Activated CD4-positive, alpha-beta memory T cell treated with anti-CD3 and anti-CD28 coated beads, Interleukin-2, amount 10 ng/mL, durations not matched to agents 7 days and 5 days (primary cell): ENCODE data around the gene MTHFD1. TPM values are rescaled to one million over a fixed set of nuclear protein-coding genes. Genes with fewer than 3 reads are reported as not detected.
"Not testable (repeated sequence)": the region's sequence is repeated elsewhere in the genome, so short reads cannot be mapped to it uniquely, and the experiment has no call there.

Experiments
- CTCF ChIA-PET: fragments of 350-600 bp; sonication (Branson Sonifier 250); formaldehyde crosslinking; loops from one replicate; lab custom pipeline; 2021; ENCODE audit warnings: antibody characterized with exemption, inconsistent platforms; lab: Charles Lee
- POLR2A ChIA-PET: fragments of 350-600 bp; sonication (Branson Sonifier 250); formaldehyde crosslinking; loops from one replicate; lab custom pipeline; 2021; ENCODE audit warnings: antibody characterized with exemption; lab: Charles Lee
- DNase-seq: peaks from one replicate; pipeline ENCODE4 v3.0.0-alpha.2; 2020
- H3K27ac Mint-ChIP-seq: one replicate; pipeline ENCODE4 v1.8.0; 2021; ENCODE audit warnings: mild to moderate bottlenecking, mixed read lengths
- H3K27me3 Mint-ChIP-seq: one replicate; pipeline ENCODE4 v1.8.0; 2021; ENCODE audit warnings: mixed read lengths
- H3K36me3 Mint-ChIP-seq: one replicate; pipeline ENCODE4 v1.8.0; 2021; ENCODE audit warnings: low read depth, mixed read lengths
- H3K4me1 Mint-ChIP-seq: one replicate; pipeline ENCODE4 v1.8.0; 2021; ENCODE audit warnings: mixed read lengths
- H3K4me3 Mint-ChIP-seq: one replicate; pipeline ENCODE4 v1.8.0; 2021; ENCODE audit warnings: mild to moderate bottlenecking, mixed read lengths
- H3K9me3 Mint-ChIP-seq: one replicate; pipeline ENCODE4 v1.8.0; 2021; ENCODE audit warnings: mixed read lengths
- total RNA-seq, 2 experiments: library from RNA; stranded (reverse); gene quantifications; one replicate each; pipeline ENCODE4 v1.2.3, GENCODE V29; 2021

MTHFD1 gene
- total RNA-seq, 2 experiments from 2014 or later: 142 to 147 TPM

GRCh38 chr14:64388533-64389285, 556 bp downstream of the MTHFD1 start:
- Mint-ChIP-seq H3K27me3 (no peaks in the 10 kb centered on the region), H3K9me3 (no peaks in the 10 kb centered on the region), H3K27ac (peak overlapping the region; percentile 87), H3K4me1 (peaks cover 48% of the 10 kb centered on the region), H3K4me3 (peak overlapping the region; percentile 85), H3K36me3 (peaks cover 41% of the 10 kb centered on the region)
- no peak for DNase-seq
- CTCF ChIA-PET: interaction anchor here (1.3 to 2.5 kb wide), 6 partner anchors 14 to 114 kb away, joined by 3 to 14 read pairs (median 7); no protein-coding TSS in a partner anchor
- POLR2A ChIA-PET: interaction anchor here (0.7 to 5.5 kb wide), 29 partner anchors 10 to 525 kb away, joined by 3 to 75 read pairs (median 6); partner anchors contain the start of genes AKAP5, HSPA2, ZBTB1 and ZBTB25

GRCh38 chr14:64391113-64391725, 3.1 kb downstream of the MTHFD1 start:
- no peaks in the 10 kb centered on the region for H3K9me3 Mint-ChIP-seq
- CTCF ChIA-PET: interaction anchor here (0.9 to 1.8 kb wide), 3 partner anchors 39 to 88 kb away, joined by 3 to 10 read pairs (median 4); no protein-coding TSS in a partner anchor
- no peak overlapping the region for H3K4me3 Mint-ChIP-seq
- DNase-seq: no peak
- H3K36me3 Mint-ChIP-seq: peaks cover 36% of the 10 kb centered on the region
- H3K4me1 Mint-ChIP-seq: peaks cover 56% of the 10 kb centered on the region
- POLR2A ChIA-PET: interaction anchor here (2.1 to 5.5 kb wide), 2 partner anchors 10 to 112 kb away, joined by 5 to 75 read pairs; partner anchors contain the start of genes ZBTB1 and ZBTB25
- H3K27me3 Mint-ChIP-seq: no peaks in the 10 kb centered on the region
- H3K27ac Mint-ChIP-seq: no peak overlapping the region

DNA sequence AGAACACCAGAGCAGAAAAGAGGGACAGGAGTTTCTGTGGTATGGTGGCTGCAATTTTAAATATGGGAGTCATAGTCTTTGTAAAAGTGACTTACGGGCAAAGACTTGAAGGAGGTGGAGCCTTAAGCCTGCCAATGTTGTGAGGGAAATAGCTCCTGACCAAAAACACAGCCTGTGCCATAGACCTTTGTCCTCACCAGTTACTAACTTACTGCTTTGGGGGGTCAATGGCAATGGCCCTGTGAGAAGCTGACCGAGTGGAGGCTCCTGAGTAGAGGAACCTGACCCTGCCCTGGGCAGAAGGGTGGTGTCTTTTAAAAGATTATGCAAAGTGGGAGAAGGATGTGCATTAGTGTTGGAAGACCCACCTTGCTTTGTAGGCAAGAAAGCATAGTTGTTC, 3.8 kb downstream of the MTHFD1 start:
- DNase-seq: no peak
- Mint-ChIP-seq H3K9me3 (no peaks in the 10 kb centered on the region), H3K36me3 (peaks cover 36% of the 10 kb centered on the region), H3K27me3 (no peaks in the 10 kb centered on the region), H3K4me3 (no peak overlapping the region), H3K27ac (no peak overlapping the region), H3K4me1 (peaks cover 54% of the 10 kb centered on the region)
- ChIA-PET CTCF (interaction anchor here (1.1 to 1.8 kb wide), 3 partner anchors 13 to 88 kb away, joined by 4 to 10 read pairs (median 5); no protein-coding TSS in a partner anchor), POLR2A (interaction anchor here (0.7 to 2.1 kb wide), 2 partner anchors 9 to 55 kb away, joined by 3 to 5 read pairs; no protein-coding TSS in a partner anchor)

GRCh38 chr14:64393189-64393726, 5.1 kb downstream of the MTHFD1 start:
- H3K9me3 Mint-ChIP-seq, DNase-seq, H3K4me3 Mint-ChIP-seq, H3K27me3 Mint-ChIP-seq, H3K27ac Mint-ChIP-seq: not testable (repeated sequence)
- ChIA-PET POLR2A (interaction anchor here (0.6 to 1.3 kb wide), 2 partner anchors 101 to 110 kb away, joined by 3 to 4 read pairs; no protein-coding TSS in a partner anchor), CTCF (interaction anchor here (1.6 to 1.7 kb wide), 2 partner anchors 14 to 37 kb away, joined by 5 to 7 read pairs; no protein-coding TSS in a partner anchor)
- Mint-ChIP-seq H3K36me3 (peaks cover 37% of the 10 kb centered on the region), H3K4me1 (peaks cover 56% of the 10 kb centered on the region)

DNA sequence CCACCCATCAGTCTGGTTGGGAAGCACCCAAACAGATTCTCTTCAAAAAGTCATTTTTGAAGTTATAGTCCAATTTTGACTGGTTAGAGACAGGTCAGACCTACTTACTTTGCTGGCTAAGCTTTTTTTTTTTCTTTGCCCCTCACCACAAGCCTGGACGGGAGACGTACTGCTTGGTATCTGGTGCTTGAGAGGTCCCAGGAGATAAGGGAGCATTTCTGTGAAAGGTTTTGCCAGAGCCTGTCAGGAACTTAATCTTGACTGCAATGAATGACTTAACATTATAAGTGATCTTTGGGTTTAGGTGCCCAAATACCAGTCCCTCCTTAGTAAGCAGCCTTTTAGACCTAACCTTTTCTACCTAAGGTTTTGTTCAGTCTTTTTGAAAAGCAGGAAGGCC, 6.3 kb downstream of the MTHFD1 start:
- Mint-ChIP-seq H3K9me3 (no peaks in the 10 kb centered on the region), H3K4me1 (peaks cover 60% of the 10 kb centered on the region), H3K36me3 (peaks cover 36% of the 10 kb centered on the region), H3K27ac (no peak overlapping the region), H3K4me3 (no peak overlapping the region), H3K27me3 (no peaks in the 10 kb centered on the region)
- DNase-seq: no peak
- ChIA-PET POLR2A (no interaction called here), CTCF (interaction anchor here (1.6 kb wide), 1 partner anchor 36 kb away, joined by 7 read pairs; no protein-coding TSS in a partner anchor)

- POLR2A ChIA-PET: interaction anchor here (6.5 kb wide), 1 partner anchor 7 kb away, joined by 36 read pairs; the partner anchor contains the start of gene MTHFD1
- DNase-seq: no peak
- Mint-ChIP-seq H3K36me3 (peaks cover 32% of the 10 kb centered on the region), H3K9me3 (no peaks in the 10 kb centered on the region), H3K27ac (no peak overlapping the region), H3K4me3 (no peak overlapping the region), H3K4me1 (peaks cover 54% of the 10 kb centered on the region), H3K27me3 (no peaks in the 10 kb centered on the region)
- CTCF ChIA-PET: interaction anchor here (1.0 to 1.6 kb wide), 2 partner anchors 35 kb away, joined by 3 to 7 read pairs; no protein-coding TSS in a partner anchor
These were observed 7.0 kb downstream of the MTHFD1 start for GRCh38 chr14:64394977-64395633.

DNA sequence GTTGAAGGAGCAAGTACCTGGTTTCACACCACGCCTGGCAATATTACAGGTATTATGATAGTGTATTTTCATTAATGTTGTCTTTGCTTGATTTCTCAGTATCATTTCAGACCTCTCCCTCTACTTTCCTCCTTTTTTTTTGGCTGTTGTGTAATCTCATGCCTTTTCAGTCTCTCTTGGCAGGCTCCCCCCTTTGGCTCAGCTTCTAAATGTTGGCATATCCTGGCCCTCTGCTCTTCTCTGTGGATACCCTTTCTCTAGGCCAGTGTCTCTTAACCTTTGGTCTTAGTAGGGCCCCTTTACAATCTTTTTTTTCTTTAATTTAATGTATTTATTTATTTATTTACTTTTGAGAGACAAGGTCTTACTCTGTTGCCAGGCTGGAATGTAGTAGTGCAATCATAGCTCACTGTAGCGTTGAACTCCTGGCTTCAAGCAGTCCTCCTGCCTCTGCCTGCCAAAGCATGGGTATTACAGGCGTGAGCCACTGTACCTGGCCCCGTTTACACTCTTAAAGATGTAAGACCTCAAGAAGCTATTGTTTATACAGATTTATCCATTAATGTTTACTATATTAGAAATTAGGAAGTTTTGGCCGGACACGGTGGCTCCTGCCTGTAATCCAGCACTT, 12.8 kb downstream of the MTHFD1 start:
- DNase-seq: no peak
- no peaks in the 10 kb centered on the region for H3K9me3 Mint-ChIP-seq
- no peaks in the 10 kb centered on the region for H3K27me3 Mint-ChIP-seq
- no peak overlapping the region for H3K27ac Mint-ChIP-seq
- H3K4me1 Mint-ChIP-seq: peaks cover 14% of the 10 kb centered on the region
- peaks cover 36% of the 10 kb centered on the region for H3K36me3 Mint-ChIP-seq
- no peak overlapping the region for H3K4me3 Mint-ChIP-seq
- ChIA-PET POLR2A (interaction anchor here (0.6 to 6.5 kb wide), 4 partner anchors 9 to 24 kb away, joined by 4 to 36 read pairs (median 4); partner anchors contain the start of gene MTHFD1), CTCF (interaction anchor here (1.0 to 1.6 kb wide), 2 partner anchors 18 to 29 kb away, joined by 4 read pairs; no protein-coding TSS in a partner anchor)

DNA sequence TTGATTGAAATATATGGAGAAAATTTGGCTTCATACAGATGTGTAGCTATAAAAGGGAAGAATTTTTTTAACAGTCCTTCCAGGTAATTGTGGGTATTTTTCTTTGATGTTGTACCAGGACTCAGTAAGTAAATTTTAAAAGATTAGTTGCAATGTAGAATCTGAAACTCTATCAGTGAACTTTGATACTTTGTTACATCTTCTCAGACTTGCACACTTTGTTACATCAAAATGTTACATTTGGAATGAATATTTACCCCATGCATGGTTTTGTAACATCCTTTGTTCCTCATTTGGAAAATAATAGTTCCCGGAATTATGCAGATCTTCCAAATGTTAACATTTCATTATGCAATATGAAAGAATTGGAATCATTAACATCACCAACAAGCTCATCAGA, 13.8 kb downstream of the MTHFD1 start:
- ChIA-PET CTCF (interaction anchor here (0.7 to 1.6 kb wide), 2 partner anchors 28 to 234 kb away, joined by 4 to 5 read pairs; no protein-coding TSS in a partner anchor), POLR2A (interaction anchor here (1.5 kb wide), 1 partner anchor 10 kb away, joined by 5 read pairs; no protein-coding TSS in a partner anchor)
- Mint-ChIP-seq H3K4me1 (peaks cover 16% of the 10 kb centered on the region), H3K27me3 (no peaks in the 10 kb centered on the region), H3K36me3 (peaks cover 40% of the 10 kb centered on the region), H3K27ac (peak overlapping the region; percentile 4), H3K9me3 (no peaks in the 10 kb centered on the region), H3K4me3 (no peak overlapping the region)
- no peak for DNase-seq

DNA sequence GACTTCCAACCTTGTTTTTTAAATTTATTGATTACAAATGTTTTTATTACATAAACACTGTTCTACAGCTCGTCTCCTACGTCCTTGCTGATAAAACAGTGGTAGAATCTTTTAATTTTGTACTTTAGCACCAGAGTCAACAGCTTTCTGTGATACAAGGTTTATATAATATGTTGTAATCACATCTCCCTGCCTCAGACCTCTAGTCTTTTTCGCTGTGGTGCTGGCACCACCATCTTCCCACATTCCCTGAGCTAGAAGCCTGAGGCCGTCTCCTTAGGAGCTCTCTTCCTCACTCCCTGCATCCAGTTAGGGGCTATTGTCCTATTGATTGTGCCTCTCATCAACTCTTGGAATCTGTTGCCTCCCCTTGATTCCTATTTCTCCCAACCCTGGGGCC, 17.1 kb downstream of the MTHFD1 start:
- POLR2A ChIA-PET: interaction anchor here (4.2 kb wide), 1 partner anchor 18 kb away, joined by 18 read pairs; the partner anchor contains the start of gene MTHFD1
- peaks cover 16% of the 10 kb centered on the region for H3K4me1 Mint-ChIP-seq
- H3K36me3 Mint-ChIP-seq: peaks cover 41% of the 10 kb centered on the region

GRCh38 chr14:64407329-64407728, 19.2 kb downstream of the MTHFD1 start:
- Mint-ChIP-seq H3K27me3 (no peaks in the 10 kb centered on the region), H3K27ac (no peak overlapping the region), H3K4me1 (peaks cover 25% of the 10 kb centered on the region), H3K4me3 (no peak overlapping the region), H3K9me3 (no peaks in the 10 kb centered on the region), H3K36me3 (peaks cover 49% of the 10 kb centered on the region)
- ChIA-PET CTCF (no interaction called here), POLR2A (no interaction called here)
- DNase-seq: no peak

More for the DNA sequence above, 17.1 kb downstream of the MTHFD1 start:
- Mint-ChIP-seq H3K4me3 (no peak overlapping the region), H3K27ac (no peak overlapping the region), H3K9me3 (no peaks in the 10 kb centered on the region), H3K27me3 (no peaks in the 10 kb centered on the region)
- DNase-seq: no peak
- CTCF ChIA-PET: no interaction called here

DNA sequence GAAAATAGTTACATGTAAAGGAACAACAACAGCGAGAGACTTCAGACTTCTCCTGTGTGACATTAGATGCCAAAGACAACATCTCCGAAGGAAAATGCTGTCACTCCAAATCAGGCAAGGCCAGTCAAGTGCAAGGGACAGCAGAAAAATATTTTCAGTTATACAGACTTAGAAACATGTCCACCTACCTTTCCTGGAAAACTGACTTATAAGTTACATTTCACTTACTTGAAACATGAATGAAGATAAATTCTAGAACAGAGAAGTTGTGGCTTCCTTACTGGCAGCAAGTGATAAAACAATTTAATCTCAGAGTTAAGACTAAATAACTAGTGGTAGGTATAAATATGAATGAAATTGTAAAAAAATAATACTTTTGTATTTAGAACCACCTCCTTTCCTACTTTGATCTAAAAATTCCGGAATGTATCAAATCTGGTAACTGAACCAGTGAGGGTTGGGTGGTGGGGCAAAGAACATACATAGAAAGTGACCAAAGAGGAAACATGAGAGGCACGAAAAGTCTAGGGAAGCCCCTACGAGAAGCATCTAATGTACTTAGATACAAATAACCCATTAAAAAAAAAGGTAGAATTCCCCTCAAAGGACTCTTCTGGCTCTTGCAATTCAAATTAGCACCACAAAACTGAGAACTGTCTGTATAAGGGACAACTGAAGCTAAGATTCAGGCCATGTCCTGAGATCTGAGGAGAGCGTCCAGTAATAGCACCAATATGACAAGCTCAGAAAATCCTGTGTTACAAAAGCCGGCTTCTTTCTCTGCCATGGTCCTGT, 21.2 kb downstream of the MTHFD1 start:
- Mint-ChIP-seq H3K27me3 (no peaks in the 10 kb centered on the region), H3K4me1 (peaks cover 23% of the 10 kb centered on the region), H3K9me3 (no peaks in the 10 kb centered on the region), H3K36me3 (peaks cover 49% of the 10 kb centered on the region), H3K4me3 (no peak overlapping the region), H3K27ac (peak overlapping the region; percentile 21)
- ChIA-PET CTCF (no interaction called here), POLR2A (interaction anchor here (0.7 kb wide), 1 partner anchor 199 kb away, joined by 3 read pairs; no protein-coding TSS in a partner anchor)
- DNase-seq: no peak
